K562 (cell line): ENCODE results near the gene SLC37A4. TPM values are rescaled to one million over a fixed set of nuclear protein-coding genes. Genes with fewer than 3 reads are reported as not detected.

ENCODE experiments used
- CBFB ChIP-seq: sonication (generic); formaldehyde crosslinking; IDR thresholded peaks from 2 replicates; pipeline ENCODE4 v1.4.0; 2020; ENCODE audit warnings: mild to moderate bottlenecking, missing genetic modification reagents
- FOSL1 ChIP-seq: fragments of 200-800 bp; sonication (Bioruptor generic); conservative IDR thresholded peaks from 2 replicates; pipeline ENCODE4 v1.6.1; 2016; ENCODE audit warnings: missing genetic modification characterization, missing compliant biosample characterization
- HCFC1 ChIP-seq: IDR thresholded peaks from 2 replicates; pipeline ENCODE4 v1.6.1; 2012; ENCODE audit warnings: low read depth, low read length, improper control_type of control experiment
- MAFK ChIP-seq: IDR thresholded peaks from 2 replicates; pipeline ENCODE4 v1.6.1; 2011; ENCODE audit warnings: low read length, improper control_type of control experiment
- NR1H2 ChIP-seq: sonication (generic); formaldehyde crosslinking; IDR thresholded peaks from 2 replicates; pipeline ENCODE4 v1.4.0; 2020; ENCODE audit warnings: mild to moderate bottlenecking, missing genetic modification reagents
- POLR3A ChIP-seq: IDR thresholded peaks from 2 replicates; pipeline ENCODE4 v1.6.1; 2011; ENCODE audit warnings: borderline replicate concordance, mild to moderate bottlenecking, moderate library complexity; ENCODE audit not compliant: insufficient read length, insufficient read depth; ENCODE audit errors: extremely low read depth
- RB1 ChIP-seq: fragments of 450-650 bp; IDR thresholded peaks from 2 replicates; pipeline ENCODE4 v1.6.1; 2017; ENCODE audit warnings: low read depth, mild to moderate bottlenecking
- YBX1 ChIP-seq: fragments of 450-650 bp; IDR thresholded peaks from 2 replicates; pipeline ENCODE4 v1.7.1; 2016; ENCODE audit warnings: mild to moderate bottlenecking
- ZNF311 ChIP-seq: fragments of 250-450 bp; sonication (Bioruptor Pico); IDR thresholded peaks from 2 replicates; pipeline ENCODE4 v1.4.0; 2020; ENCODE audit warnings: mild to moderate bottlenecking, moderate library complexity
- polyA plus RNA-seq, 8 experiments: library from polyadenylated mRNA; depleted of rRNA in 4 of 8; stranded (reverse) in 5 of 8; unstranded in 3 of 8; fragments of >200 nt; fragmentation: Nextera tagmentation in 2 of 8; fragmentation: Illumina TruSeq in 1 of 8; extraction: Ambion mirVana in 2 of 8; extraction: Trizol in 1 of 8; gene quantifications; 2 replicates each; pipeline versions ENCODE4 v1.2.1 to v1.2.3, GENCODE V29; 2011 to 2014; ENCODE audit warnings: inconsistent platforms in 1 of 8, missing spikeins in 1 of 8
- total RNA-seq, 7 experiments: library from RNA; depleted of rRNA in 6 of 7; stranded (reverse); fragments of >200 nt in 6 of 7; fragmentation: Illumina TruSeq in 2 of 7; extraction: Trizol in 2 of 7; gene quantifications; 2 replicates each; pipeline versions ENCODE4 v1.2.1 to v1.2.3, GENCODE V29; 2011 to 2021; ENCODE audit warnings: low replicate concordance in 1 of 7
- TF ChIP-seq, protein P1 (sequence below): fragments of 200-600 bp; sonication (generic); IDR thresholded peaks from one replicate; pipeline ENCODE4 v1.6.1; 2012; ENCODE audit warnings: mild to moderate bottlenecking, low read depth, low read length, inconsistent platforms
- TF ChIP-seq, protein P2 (sequence below): sonication (generic); formaldehyde crosslinking; IDR thresholded peaks from 2 replicates; pipeline ENCODE4 v1.8.0; 2023; ENCODE audit warnings: mild to moderate bottlenecking, missing genetic modification reagents
- TF ChIP-seq, protein P3 (sequence below): fragments of 450-650 bp; IDR thresholded peaks from 2 replicates; pipeline ENCODE4 v1.6.1; 2016; ENCODE audit warnings: missing biosample characterization, missing genetic modification characterization

Gene SLC37A4
- total and polyA plus RNA-seq, 9 of the 15 experiments (the other 6 are each of a cell fraction or from before 2014, with no cell fraction given), result 24.7 to 73.9 (median 40.7) TPM

GRCh38 chr11:118980191-118980881 lies 50.3 kb downstream of the SLC37A4 start (continued):
- TF ChIP-seq, protein P1, sequence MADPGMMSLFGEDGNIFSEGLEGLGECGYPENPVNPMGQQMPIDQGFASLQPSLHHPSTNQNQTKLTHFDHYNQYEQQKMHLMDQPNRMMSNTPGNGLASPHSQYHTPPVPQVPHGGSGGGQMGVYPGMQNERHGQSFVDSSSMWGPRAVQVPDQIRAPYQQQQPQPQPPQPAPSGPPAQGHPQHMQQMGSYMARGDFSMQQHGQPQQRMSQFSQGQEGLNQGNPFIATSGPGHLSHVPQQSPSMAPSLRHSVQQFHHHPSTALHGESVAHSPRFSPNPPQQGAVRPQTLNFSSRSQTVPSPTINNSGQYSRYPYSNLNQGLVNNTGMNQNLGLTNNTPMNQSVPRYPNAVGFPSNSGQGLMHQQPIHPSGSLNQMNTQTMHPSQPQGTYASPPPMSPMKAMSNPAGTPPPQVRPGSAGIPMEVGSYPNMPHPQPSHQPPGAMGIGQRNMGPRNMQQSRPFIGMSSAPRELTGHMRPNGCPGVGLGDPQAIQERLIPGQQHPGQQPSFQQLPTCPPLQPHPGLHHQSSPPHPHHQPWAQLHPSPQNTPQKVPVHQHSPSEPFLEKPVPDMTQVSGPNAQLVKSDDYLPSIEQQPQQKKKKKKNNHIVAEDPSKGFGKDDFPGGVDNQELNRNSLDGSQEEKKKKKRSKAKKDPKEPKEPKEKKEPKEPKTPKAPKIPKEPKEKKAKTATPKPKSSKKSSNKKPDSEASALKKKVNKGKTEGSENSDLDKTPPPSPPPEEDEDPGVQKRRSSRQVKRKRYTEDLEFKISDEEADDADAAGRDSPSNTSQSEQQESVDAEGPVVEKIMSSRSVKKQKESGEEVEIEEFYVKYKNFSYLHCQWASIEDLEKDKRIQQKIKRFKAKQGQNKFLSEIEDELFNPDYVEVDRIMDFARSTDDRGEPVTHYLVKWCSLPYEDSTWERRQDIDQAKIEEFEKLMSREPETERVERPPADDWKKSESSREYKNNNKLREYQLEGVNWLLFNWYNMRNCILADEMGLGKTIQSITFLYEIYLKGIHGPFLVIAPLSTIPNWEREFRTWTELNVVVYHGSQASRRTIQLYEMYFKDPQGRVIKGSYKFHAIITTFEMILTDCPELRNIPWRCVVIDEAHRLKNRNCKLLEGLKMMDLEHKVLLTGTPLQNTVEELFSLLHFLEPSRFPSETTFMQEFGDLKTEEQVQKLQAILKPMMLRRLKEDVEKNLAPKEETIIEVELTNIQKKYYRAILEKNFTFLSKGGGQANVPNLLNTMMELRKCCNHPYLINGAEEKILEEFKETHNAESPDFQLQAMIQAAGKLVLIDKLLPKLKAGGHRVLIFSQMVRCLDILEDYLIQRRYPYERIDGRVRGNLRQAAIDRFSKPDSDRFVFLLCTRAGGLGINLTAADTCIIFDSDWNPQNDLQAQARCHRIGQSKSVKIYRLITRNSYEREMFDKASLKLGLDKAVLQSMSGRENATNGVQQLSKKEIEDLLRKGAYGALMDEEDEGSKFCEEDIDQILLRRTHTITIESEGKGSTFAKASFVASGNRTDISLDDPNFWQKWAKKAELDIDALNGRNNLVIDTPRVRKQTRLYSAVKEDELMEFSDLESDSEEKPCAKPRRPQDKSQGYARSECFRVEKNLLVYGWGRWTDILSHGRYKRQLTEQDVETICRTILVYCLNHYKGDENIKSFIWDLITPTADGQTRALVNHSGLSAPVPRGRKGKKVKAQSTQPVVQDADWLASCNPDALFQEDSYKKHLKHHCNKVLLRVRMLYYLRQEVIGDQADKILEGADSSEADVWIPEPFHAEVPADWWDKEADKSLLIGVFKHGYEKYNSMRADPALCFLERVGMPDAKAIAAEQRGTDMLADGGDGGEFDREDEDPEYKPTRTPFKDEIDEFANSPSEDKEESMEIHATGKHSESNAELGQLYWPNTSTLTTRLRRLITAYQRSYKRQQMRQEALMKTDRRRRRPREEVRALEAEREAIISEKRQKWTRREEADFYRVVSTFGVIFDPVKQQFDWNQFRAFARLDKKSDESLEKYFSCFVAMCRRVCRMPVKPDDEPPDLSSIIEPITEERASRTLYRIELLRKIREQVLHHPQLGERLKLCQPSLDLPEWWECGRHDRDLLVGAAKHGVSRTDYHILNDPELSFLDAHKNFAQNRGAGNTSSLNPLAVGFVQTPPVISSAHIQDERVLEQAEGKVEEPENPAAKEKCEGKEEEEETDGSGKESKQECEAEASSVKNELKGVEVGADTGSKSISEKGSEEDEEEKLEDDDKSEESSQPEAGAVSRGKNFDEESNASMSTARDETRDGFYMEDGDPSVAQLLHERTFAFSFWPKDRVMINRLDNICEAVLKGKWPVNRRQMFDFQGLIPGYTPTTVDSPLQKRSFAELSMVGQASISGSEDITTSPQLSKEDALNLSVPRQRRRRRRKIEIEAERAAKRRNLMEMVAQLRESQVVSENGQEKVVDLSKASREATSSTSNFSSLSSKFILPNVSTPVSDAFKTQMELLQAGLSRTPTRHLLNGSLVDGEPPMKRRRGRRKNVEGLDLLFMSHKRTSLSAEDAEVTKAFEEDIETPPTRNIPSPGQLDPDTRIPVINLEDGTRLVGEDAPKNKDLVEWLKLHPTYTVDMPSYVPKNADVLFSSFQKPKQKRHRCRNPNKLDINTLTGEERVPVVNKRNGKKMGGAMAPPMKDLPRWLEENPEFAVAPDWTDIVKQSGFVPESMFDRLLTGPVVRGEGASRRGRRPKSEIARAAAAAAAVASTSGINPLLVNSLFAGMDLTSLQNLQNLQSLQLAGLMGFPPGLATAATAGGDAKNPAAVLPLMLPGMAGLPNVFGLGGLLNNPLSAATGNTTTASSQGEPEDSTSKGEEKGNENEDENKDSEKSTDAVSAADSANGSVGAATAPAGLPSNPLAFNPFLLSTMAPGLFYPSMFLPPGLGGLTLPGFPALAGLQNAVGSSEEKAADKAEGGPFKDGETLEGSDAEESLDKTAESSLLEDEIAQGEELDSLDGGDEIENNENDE, result no peak
- TF ChIP-seq FOSL1 (tag), result no peak
- TF ChIP-seq RB1, result no peak; the same call in 1 of the 2 replicates
- TF ChIP-seq NR1H2 (CRISPR knock-in tag), result no peak
- no peak for TF ChIP-seq ZNF311 (CRISPR knock-in tag)
- peak; percentile 87 for TF ChIP-seq CBFB (CRISPR knock-in tag)
- TF ChIP-seq POLR3A, result no peak
- TF ChIP-seq MAFK, result peak; percentile 72
- TF ChIP-seq, protein P2, sequence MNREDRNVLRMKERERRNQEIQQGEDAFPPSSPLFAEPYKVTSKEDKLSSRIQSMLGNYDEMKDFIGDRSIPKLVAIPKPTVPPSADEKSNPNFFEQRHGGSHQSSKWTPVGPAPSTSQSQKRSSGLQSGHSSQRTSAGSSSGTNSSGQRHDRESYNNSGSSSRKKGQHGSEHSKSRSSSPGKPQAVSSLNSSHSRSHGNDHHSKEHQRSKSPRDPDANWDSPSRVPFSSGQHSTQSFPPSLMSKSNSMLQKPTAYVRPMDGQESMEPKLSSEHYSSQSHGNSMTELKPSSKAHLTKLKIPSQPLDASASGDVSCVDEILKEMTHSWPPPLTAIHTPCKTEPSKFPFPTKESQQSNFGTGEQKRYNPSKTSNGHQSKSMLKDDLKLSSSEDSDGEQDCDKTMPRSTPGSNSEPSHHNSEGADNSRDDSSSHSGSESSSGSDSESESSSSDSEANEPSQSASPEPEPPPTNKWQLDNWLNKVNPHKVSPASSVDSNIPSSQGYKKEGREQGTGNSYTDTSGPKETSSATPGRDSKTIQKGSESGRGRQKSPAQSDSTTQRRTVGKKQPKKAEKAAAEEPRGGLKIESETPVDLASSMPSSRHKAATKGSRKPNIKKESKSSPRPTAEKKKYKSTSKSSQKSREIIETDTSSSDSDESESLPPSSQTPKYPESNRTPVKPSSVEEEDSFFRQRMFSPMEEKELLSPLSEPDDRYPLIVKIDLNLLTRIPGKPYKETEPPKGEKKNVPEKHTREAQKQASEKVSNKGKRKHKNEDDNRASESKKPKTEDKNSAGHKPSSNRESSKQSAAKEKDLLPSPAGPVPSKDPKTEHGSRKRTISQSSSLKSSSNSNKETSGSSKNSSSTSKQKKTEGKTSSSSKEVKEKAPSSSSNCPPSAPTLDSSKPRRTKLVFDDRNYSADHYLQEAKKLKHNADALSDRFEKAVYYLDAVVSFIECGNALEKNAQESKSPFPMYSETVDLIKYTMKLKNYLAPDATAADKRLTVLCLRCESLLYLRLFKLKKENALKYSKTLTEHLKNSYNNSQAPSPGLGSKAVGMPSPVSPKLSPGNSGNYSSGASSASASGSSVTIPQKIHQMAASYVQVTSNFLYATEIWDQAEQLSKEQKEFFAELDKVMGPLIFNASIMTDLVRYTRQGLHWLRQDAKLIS, result no peak
- TF ChIP-seq, protein P3, sequence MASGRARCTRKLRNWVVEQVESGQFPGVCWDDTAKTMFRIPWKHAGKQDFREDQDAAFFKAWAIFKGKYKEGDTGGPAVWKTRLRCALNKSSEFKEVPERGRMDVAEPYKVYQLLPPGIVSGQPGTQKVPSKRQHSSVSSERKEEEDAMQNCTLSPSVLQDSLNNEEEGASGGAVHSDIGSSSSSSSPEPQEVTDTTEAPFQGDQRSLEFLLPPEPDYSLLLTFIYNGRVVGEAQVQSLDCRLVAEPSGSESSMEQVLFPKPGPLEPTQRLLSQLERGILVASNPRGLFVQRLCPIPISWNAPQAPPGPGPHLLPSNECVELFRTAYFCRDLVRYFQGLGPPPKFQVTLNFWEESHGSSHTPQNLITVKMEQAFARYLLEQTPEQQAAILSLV (tag), result no peak
- TF ChIP-seq YBX1, result no peak
- TF ChIP-seq HCFC1, result no peak
